Dermis blood vessel endothelial cell (primary cell): ENCODE results near the gene SMARCAL1. TPM values are rescaled to one million over a fixed set of nuclear protein-coding genes. Genes with fewer than 3 reads are reported as not detected.

ENCODE experiments used
- DNase-seq: peaks from one replicate; pipeline ENCODE4 v3.0.0; 2010
- total RNA-seq: library from RNA; depleted of rRNA; stranded (reverse); fragments of >200 nt; gene quantifications from 2 replicates; pipeline ENCODE4 v1.2.3, GENCODE V29; 2014

SMARCAL1 gene
- total RNA-seq, 1 donor from 2014 or later = 18.5 TPM

DNA sequence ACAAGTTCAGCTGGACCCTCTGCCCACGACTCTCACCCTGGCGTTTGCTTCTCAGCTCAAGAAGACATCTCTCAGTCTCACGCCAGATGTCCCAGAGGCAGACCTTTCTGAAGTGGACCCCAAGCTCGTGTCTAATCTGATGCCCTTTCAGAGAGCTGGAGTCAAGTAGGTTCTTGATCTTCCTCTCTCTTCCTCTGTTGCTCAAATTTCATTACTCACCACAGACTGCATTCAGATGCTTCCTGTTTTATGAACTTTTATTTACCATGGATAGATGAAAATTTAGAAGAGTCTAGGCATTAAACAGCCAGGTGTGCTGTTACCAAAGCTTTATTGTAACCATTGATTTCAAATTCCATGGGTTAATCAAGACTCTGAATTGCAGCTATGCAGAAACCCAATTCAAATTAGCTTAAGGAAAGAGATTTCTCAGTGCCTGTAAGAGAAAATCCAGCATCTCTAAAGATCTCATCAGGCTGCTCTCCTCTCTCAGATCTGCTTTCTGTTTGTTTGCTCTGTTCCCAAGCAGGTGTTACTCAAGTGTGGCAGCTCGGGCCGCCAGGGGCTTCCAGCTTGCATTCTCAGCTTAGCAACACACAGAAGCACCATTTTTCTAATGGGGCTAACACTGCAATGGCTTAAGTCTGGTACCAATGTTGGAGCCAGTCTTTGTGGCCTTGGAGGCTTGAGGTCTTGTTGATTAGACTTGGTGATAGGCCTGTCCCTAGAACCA lies 16.5 kb downstream of the SMARCAL1 start:
- no peak for DNase-seq

DNA sequence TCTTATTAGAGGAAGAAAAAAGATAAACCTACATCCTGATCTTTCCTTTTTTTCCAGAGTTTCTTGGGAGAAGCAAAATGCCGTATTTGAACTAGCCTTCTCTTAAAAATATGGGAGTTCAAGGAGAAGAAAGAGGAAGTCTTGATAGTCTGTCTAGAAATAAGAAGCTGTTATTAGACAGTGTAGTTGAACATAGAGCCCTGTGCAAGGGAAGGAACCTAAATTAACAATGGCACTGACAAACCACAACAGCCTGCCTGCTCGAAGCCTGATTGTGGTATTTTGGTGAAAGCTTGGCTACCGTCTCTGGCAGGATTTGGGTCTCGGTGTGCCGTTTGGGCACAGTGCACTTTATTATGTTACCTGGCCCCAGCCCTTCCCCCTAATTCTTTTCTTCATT lies 17.1 kb downstream of the SMARCAL1 start:
- DNase-seq = no peak

DNA sequence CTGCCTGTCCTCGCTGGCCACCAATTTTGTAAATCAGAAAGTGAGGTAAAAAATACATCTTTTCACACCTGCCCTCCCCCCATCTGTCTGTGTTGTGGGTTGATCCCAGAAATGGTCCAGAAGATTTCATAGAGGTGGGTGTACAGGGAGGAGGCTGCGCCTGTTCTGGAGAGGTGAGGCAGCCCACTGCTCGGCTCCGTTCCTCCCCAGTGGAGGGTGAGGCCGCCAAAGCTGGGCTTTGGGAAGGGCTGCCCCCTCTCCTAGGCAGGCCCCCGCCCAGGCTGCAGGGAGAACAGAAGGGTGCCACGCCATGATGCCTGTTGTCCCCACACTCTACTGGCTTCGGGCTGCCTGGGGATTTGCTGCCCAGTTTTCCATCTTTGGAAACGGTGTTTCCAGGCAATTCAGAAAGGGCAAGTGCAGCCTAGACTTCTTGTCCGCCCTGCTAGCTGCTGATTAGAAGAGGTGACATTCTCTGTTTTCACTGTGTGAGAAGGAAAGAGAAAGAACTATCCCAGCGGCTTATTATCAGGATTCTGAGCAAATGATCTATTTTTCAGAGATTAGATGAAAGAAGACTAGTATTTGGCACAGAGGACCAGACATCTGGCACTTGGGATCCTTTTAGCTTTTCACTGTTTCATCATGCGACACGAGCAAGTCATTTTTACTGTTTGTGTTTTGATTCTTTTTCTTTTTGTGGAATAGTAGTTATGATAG lies 18.7 kb downstream of the SMARCAL1 start:
- no peak for DNase-seq

DNA sequence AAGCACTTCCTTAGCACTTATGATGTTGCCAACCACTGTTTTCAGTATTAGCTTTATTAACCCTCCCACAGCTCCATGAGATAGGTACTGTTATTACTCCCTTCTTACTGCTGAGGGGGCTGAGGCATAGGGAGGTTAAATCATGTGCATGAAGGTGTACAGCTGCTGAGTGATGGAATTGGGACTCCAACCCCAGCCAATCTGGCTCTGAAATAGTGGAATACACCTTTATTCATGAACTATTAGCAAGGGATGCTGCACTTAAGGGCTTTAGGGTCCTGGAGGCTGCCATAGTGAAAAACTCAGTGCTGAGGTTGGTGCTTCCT lies 19.2 kb downstream of the SMARCAL1 start:
- DNase-seq = no peak

DNA sequence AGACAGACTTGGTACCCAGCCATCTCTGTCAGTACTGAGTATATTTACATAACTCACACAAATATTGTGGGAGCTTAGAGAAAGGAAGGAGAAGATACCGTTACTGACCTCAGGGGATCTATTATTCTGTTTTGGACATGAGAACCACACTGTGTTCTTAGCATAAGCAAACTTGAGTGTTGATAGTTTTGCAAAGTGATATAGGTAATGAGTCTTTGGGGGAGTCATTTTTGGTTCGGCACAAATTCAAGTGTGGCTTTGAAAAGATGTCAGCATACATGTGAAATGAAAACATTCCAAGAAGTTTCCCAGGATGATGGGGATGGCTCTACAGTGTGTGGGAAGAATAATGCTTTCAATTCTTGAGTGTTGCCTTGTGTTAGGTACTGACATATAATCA lies 24.1 kb downstream of the SMARCAL1 start:
- no peak for DNase-seq

DNA sequence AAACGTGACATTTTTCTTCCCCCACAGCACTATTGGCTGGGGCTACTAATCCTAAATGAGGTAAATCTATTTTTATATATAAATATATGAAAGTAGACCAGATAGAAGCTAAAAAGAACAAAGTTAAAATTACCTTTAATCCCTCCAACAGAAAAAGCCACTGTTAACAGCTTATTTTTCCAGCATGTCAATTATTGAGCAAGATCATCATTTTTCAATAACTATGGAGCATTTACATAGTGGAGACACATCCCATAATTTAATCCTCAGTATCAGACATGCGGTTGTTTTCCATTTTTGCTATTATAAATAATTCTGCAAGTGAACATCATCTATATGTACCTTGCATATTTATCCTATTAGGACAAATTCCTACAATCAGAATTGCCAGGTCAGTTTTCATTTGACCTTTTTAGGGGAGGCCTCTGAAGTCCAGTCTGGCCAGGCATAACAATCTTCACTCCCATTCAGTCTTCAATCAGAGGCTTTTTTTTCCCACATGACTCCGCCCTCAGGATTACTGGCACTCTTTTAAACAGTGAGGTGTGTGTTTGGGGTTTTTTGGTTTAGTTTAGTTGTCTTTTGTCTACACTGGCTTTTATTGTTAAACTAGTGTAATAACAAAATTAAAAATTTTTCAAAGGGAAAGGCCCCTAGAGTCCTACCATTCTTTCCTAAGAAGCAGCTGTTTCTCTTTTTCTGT lies 29.2 kb downstream of the SMARCAL1 start:
- no peak for DNase-seq

DNA sequence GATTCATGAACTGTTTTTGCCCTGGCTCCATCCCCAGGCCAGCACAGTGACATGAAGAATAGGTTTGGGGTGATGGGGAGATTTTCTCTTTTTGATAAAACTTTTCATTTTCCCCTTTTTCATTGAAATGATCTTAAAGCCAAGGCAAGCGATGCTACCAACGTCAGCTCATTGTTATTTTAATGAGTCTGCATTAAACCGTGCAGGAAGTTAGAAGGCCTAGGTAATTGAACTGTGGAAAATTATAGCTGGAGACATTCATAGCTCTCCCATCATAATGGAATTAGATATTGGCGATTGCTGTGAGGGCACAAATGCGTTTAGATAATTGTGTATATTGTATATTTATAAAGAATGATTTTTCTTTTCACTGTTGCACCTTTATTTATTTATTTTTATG lies 33.2 kb downstream of the SMARCAL1 start:
- peak; percentile 64 for DNase-seq

DNA sequence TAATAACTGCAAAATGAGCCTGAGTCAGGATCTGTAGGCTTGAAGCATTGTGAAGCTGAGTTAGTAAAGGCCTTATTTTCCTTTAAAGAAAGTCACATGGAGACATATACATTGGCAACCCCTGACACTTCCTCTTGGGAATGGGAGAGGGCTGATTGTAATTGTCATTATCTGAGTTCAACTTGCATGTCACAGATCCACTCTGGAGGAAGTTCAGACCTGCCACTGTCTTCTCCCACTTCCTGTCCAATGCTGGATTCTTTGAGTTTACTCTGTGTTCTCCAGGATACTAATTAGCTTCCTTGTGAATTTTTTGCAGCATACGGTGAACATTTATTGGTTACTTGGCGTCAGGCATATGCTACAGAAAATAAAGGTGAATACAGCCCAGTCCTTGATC lies 34.1 kb downstream of the SMARCAL1 start:
- no peak for DNase-seq

DNA sequence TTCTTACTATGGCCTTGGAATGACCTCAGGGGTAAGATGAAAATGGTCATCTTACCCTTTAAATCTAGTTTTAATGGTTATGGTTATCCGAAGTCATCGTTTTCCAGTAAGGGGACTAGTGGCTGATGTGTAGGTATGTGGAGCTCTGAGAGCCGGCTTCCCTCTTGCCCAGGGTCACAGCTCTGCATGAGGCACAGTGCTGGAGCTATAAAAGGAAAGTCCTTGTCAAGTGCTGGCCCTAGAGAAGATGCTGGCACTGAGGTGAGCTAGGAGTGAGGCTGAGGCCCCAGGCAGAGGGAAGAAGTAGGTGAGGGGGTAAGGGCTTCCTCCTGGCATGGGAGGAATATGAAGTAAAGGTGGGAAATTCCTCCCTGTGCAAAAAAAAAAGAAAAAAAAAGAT lies 35.0 kb downstream of the SMARCAL1 start:
- no peak for DNase-seq

DNA sequence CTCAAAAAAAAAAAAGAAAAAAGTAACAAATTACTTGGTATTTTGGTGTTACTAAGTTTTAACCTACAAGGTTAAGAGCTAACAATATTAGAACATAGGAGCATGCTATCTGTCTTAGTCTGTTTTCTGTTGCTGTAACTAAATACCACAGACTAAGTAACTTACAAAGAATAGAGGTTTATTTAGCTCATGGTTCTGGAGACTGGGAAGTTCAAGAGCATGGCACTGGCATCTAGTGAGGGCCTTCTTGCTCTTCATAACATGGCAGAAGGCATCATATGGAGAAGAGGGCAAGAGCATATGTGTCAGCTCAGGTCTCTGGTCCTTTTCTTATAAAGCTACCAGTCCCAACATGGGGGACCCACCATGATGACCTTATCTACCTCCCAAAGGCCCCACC lies 36.5 kb downstream of the SMARCAL1 start:
- no peak for DNase-seq

DNA sequence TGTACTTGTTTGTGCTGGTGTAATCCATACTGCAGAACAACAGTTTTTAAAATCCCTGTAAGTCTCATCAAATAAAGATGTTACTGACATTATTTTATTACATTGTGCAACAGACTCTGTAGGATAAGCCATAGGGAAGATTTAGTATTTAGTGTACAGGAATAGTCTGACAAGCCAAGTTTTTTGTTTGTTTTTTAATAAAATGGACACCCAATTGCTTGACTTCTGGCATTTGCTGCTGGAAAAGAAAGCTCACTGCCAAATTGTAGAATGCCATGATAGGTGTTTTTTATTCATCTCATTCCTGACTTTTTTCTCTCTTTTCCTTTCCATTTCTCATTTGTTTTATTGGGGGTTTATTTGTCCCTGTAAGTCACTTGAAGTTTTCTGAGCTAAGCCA lies 38.1 kb downstream of the SMARCAL1 start:
- DNase-seq = no peak

DNA sequence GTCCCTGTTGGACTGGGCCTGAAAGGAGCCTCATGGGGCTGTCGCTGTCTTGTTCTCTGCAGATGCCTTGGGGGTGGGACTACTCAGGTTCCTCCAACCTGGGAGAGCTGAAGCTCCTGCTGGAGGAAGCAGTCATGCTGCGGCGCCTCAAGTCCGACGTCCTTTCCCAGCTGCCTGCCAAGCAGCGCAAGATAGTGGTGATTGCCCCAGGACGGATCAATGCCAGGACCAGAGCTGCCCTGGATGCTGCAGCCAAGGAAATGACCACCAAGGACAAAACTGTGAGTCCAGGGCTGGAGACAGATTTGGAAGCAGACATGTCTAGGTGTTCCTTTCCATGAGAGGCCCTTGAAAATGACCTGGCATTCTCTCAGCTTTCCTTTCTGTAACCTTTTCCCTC lies 38.5 kb downstream of the SMARCAL1 start:
- DNase-seq = no peak

DNA sequence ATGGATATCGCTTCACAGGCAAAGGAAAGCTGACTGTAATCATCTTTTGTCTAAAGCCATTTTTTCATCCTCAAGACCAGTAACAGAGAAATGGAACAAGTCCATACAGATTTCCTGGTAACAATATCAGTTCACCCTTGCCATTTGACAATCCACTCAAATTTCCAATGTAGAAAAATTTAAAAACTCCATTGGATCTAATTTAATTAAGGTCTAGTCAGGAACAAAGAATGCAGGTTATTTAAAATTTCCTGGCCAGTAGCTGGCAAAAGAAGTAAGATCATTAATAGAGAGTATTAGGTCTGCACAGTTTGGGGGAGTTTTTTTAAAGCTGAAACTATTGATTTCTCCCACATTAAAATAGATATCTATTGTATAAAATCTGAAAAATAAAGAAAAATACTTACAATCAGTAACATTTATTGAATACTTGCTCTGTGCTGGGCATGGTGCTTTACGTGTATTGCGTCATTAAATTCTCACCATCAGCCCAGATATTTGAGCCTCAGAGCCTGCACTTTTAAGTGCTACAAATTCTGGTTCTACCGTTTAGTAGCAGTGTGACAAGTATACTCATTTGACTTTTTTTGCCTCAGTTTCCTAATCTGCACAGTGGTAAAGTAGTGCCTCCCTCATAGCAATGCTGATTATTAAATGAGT lies 41.8 kb downstream of the SMARCAL1 start:
- DNase-seq = no peak

DNA sequence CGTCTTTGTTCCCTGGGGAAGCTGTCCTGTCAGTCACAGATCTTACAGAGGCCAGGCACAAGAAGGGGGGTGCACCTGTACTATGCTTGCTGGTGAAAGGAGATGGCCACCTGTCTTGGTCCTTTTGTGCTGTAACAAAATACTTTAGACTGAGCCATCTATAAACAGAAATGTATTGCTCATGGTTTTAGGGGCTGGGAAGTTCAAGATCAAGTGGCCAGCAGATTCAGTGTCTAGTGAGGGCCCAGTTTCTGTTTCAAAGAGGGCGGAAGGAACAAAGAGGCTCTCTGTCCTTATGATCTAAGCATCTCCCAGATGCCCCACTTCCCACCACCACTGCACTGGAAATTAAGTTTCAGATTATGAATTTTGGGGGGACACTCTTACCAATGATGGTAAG lies 50.9 kb downstream of the SMARCAL1 start:
- DNase-seq = no peak

DNA sequence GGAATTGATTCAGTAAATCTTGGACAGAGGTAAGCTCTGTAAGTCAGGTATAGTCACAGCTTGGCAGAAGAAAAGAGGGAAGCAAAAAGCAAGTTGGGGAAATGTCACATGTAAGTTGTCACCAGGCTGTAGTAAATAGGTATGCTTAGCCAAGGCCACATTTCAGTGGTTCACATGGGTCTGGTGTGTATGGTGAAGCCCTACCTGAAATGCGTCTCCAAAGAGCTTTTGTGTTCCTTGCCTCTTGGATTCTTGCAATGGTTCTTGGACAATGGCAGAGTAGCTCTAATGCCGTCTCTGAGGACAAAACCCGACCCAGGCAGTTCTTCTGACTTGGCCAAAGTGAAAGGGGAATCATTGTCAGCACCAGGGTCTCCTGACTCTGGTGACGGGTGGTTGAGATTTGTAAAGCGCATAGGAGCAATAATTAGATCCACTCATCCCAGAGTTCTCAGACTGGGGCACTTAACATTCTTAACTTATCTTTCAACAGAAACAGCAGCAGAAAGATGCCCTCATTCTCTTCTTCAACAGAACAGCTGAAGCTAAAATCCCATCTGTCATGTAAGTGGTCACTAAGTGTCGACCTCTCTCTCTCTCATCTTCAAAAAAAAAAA lies 51.9 kb downstream of the SMARCAL1 start:
- no peak for DNase-seq

DNA sequence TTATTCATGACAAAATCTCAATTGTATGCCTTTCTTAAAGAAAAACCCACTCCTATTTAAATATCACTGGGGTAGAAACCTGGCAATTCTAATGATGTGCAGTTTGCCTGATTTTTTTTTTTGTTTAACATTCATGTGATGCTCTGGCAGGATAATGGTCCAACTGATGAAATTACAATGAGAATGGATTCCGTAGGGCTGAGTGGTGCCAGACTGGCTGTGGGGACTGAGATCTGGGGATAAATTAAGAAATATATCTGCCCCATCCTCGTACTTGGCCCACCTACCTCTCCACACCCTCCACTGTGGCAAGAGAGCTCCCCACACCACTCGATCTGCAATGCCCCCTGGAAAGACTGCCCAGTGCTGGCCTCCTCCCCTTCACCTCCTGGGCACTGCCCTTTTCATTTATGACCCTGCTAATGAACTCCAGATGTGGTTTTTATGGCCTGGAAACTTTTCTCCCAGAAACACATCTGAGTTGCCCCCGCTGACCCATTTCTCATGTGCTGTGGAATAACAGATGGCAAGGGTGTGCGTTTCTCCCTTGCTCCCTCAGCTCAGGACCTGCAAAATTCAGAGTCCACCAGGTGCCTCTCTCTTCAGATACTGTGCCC lies 53.4 kb downstream of the SMARCAL1 start:
- no peak for DNase-seq

DNA sequence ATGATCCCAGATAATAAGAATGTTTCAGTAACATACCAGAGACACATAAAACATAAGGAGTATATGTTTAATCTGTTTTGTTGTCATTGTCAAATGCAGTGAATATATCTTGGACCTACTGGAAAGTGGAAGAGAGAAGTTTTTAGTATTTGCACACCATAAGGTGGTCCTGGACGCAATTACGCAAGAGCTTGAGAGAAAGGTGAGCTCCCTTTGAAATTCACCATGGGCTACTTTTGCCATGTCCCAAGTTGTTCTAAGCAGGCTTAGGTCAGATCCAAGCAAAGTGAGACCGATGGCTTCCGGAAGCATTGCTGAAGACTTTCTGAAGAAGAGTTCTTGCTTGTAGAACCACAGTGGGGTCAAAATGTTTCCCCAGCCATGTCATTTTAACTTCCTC lies 55.6 kb downstream of the SMARCAL1 start:
- DNase-seq = no peak

DNA sequence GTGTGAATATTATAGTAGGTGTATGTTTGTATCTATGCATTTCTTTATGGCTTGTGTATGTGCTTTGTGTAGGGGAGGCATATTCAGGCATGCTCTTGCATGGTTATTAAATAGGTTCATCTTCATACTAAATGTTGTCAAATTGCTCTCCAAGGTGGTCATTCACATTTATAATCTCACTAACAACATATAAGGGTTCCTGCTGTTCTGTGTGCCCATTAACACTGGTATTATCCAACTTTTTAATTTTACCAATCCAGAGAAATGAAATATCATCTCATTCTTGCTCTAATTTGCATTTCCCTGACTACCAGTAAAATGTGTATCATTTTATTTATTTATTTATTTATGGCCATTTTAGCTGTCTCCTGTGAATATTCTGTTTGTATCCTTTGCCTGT lies 57.4 kb downstream of the SMARCAL1 start:
- DNase-seq = no peak

DNA sequence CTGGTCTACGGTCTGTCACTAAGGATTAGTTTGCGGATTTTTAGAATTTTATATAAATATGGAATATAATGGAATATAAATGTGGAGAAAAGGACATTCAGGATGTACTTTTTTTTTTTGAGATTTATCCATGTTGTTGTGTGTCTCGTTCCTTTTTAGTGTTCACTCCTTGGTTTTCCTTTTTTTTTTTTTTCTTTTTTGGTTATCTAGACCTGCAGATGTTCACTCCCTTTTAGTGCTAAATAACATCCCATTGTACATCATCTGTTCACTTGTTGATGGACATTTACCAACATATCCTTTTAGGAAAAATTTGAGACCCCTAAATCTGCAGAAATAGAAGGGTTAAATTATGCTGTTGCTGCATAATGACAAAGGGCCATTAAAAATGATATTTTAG lies 60.9 kb downstream of the SMARCAL1 start:
- no peak for DNase-seq

DNA sequence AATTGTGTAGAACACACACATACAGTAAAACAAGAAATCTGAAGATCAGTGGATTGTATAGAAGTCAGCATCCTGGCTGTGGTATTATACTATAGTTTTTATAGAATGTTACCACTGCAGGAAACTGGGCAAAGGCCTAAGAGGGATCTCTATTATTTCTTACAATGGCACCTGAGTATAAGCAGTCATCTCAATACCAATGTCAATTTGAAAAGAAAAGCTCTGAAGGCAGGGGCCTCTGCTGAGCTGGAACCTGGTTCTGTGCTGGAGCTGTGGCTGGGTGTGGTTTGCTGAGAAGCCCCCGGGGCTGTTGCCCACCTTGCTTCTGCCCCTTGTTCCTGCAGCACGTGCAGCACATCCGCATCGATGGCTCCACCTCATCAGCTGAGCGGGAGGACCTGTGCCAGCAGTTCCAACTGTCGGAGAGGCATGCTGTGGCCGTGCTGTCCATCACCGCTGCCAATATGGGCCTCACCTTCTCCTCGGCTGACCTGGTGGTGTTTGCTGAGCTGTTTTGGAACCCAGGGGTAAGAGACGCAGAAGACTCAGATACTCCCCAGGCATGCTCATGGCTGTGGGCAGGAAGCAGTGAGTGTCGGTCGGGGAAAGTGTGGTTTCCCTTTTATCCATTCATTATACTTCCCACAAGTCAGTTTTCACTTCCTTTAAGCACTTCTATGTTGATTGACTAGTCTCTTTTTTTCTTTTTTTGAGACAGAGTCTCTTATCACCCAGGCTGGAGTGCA lies 62.8 kb downstream of the SMARCAL1 start:
- no peak for DNase-seq

DNA sequence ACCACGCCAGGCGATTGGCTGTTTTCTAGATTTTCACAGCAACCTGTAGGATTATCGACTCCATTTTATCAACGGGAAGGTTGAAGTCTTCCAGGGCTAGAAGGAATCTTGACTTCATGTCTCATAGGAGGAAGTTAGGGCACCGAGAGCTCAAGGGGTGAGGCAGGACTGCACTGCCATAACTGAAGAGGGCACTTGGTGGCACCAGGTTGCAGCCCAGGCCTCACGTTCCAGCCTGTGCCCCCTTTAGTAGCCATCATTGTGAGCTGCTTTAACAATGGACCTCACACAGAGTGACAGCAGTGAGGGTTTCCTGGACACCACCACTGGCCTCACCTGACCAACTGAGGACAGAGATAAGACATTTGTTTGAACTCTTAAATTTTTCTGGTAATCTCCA lies 63.5 kb downstream of the SMARCAL1 start:
- DNase-seq = no peak
